GM21717 (cell line): ENCODE data around the gene PRRC2B.
"Not testable (repeated sequence)": the region's sequence is repeated elsewhere in the genome, so short reads cannot be mapped to it uniquely, and the experiment has no call there.

ENCODE experiments used
- ATAC-seq: cut with Tn5 transposase; IDR thresholded peaks from one replicate; pipeline ENCODE4 v1.9.1; 2021; ENCODE audit warnings: mild to moderate bottlenecking, moderate library complexity; ENCODE audit not compliant: unreplicated experiment

Gene PRRC2B

GRCh38 chr9:131467214-131467935 lies 73.5 kb downstream of the PRRC2B start:
- no peak for ATAC-seq

DNA sequence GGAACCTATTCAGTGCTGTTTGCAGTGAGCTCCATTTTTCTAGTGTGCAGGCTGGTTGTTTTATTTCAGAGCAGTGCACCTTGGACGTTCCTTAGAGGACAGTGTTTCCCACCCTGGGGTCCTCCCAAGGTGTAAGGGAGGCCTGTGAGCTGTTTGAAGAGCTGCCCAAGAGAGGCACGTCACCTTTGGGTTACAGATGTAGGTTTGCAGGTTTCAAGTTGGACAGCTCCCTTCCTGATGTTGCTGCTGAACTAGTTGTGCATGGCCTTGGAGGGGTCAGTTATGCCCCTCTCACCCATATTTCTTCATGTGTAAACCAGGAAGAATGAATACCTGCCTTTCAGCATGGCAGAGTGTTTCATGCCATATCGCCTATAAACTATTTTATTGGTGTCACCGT lies 74.1 kb downstream of the PRRC2B start:
- ATAC-seq: no peak

DNA sequence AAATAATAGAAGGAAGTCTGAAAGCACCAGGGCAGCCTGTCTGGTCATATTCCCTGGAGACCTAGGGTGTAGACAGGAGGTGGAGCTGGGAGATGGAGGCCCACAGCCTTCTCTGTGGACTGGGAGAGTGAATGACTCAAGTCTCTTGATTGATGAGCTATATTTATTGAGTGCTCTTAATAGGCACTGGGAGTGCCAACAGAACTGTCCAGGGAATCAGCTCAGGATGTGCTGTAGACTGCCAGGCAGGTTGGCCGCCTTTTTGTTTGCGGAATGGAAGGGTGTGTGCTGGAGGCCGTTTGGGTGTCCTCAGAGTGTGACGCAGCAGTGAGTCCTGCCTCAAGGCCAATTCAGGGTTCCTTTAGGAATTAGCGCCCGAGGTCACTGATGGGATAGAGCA lies 75.5 kb downstream of the PRRC2B start:
- no peak for ATAC-seq

DNA sequence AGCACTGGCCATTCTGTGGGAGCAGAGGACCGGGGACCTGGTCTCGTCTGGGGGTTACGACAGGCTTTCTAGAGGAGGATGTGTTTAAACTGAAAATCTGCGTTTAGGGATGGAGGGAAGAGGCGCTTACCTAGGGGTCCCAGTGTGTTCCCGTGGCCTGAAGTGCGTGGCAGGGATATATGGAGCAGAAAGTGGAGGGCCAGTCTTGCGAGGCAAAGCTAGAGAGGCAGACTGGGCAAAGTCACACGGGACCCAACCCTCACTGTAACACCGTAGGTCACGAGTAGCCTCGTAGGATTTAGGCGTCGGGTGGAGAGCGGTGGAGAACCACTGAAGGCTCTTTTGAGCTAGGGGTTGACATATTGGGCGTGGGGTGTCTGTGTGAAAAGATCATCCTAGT lies 76.1 kb downstream of the PRRC2B start:
- ATAC-seq: no peak

GRCh38 chr9:131470581-131470991 lies 76.7 kb downstream of the PRRC2B start:
- ATAC-seq: no peak

- not testable (repeated sequence) for ATAC-seq
These were observed 78.2 kb downstream of the PRRC2B start for GRCh38 chr9:131472085-131472484.

DNA sequence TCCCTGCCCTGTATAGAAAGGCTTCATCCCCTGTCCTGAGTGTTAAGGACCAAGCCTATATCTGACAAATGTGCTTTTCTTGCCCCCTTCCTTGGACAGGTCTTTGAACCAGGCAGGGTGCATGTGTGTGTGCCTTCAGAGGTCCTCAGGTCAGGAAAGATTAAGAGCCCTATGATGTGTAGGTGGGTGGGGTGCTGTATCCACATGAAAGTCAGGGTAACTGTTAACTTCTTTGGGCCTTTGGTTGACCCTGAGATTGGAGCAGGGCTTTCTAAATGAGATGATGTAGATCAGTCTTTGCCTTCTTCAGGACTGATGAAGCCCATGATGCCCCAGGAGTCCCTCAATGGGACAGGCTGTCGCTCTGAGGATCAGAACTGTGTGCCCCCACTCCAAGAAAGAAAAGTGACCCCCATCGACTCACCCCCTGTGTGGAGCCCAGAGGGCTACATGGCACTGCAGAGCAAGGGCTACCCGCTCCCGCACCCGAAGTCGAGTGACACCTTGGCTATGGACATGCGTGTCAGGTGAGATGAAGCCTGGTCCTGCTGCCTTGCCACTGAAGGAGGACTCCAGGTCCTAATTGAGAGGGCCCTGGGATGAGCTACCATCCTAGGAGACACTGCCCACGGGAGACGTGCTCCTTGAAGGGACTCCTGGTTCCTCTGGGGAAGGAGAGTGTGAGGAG lies 79.5 kb downstream of the PRRC2B start:
- no peak for ATAC-seq

- no peak for ATAC-seq
These were observed 80.0 kb downstream of the PRRC2B start for GRCh38 chr9:131473891-131474290.

- no peak for ATAC-seq
These were observed 80.8 kb downstream of the PRRC2B start for GRCh38 chr9:131474711-131475110.

DNA sequence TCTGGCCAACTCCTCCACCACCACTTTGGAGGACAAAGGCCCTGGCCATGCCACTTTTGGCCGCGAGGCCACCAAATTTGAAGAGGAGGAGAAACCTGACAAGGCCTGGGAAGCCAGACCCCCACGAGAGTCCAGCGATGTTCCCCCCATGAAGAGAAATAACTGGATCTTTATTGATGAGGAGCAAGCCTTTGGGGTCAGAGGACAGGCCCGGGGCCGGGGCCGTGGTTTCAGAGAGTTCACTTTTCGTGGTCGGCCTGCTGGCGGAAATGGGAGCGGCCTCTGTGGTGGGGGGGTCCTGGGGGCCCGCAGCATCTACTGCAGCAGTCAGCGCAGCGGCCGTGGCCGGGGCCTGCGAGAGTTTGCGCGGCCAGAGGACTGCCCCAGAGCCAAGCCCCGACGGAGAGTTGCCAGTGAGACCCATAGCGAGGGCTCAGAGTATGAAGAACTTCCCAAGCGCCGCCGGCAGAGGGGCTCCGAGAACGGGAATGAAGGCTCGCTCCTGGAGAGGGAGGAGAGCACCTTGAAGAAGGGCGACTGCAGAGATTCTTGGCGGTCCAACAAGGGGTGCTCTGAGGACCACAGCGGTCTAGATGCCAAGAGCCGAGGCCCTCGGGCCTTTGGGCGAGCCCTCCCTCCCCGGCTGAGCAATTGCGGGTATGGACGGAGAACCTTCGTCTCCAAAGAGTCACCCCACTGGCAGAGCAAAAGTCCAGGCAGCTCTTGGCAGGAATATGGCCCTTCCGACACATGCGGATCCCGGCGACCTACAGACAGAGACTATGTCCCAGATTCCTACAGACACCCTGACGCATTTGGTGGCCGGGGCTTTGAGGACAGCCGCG lies 81.4 kb downstream of the PRRC2B start:
- ATAC-seq: no peak

GRCh38 chr9:131475956-131476776 lies 82.3 kb downstream of the PRRC2B start:
- no peak for ATAC-seq

GRCh38 chr9:131476777-131477345 lies 83.0 kb downstream of the PRRC2B start:
- ATAC-seq: no peak

GRCh38 chr9:131477367-131477766 lies 83.5 kb downstream of the PRRC2B start:
- no peak for ATAC-seq

DNA sequence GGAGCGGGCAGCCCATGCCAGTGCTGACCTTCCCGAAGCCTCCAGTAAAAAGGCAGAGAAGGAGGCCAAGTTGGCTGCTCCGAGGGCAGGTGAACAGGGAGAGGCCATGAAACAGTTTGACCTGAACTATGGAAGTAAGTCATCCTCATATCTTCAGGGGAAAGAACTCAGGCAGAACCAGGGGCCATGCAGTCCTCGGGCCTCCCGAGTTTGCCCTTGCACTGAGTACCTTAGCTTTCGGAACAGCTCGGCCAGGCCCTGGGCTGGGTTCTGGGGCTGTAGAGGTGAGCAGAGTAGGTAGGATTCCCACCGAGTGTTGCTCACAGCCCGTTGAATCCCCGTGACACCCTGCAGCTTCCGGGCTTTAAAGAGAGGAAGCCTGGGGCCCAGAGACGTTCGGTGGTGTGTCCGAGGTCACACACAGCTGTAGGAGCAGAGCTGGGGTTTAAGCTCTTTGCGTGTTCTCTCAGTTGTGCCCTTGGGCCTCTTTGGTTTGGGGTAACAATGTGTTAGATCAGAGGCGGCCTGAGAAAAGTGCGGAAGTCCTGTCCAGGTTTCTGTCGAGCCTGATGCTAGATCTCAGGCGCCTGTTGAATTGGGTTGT lies 84.0 kb downstream of the PRRC2B start:
- no peak for ATAC-seq

DNA sequence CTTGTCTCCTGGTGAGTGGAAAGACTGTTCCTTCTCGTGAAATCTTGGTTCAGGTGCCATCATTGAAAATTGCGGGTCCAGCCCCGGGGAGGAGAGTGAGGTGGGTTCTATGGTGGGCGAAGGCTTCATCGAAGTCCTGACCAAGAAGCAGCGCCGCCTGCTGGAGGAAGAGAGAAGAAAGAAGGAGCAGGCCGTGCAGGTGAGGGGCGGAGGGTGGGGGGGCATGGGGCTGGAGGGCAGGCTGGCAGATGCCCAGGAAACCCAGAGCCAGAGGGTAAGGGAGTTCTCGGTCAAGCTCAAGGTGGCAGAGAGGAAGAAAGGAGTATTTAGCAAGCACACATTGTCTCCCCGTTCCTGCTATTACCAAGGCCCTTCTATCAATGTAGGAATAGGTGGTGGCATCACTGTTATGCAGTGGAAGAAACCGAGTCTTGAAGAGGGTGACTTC lies 84.6 kb downstream of the PRRC2B start:
- no peak for ATAC-seq

GRCh38 chr9:131478911-131479310 lies 85.0 kb downstream of the PRRC2B start:
- ATAC-seq: no peak

DNA sequence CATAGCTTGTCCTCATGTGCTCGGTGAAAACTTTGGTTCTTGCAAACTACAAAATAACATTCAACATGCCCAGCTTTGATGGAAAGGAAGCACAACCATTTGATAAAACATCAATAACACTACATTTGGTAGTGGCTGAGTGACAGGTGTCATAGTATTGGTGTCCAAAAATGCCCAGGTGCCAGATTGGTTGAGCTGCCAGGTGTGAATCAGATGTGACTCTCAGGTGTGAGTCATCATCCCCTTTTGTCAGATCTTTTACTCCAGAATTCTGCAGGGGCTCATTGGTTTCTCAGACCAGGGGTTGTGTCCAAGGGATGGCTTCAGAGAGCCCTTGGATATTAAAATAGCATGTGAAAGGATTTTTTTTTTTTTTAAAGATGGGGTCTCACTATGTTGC lies 86.4 kb downstream of the PRRC2B start:
- ATAC-seq: no peak

DNA sequence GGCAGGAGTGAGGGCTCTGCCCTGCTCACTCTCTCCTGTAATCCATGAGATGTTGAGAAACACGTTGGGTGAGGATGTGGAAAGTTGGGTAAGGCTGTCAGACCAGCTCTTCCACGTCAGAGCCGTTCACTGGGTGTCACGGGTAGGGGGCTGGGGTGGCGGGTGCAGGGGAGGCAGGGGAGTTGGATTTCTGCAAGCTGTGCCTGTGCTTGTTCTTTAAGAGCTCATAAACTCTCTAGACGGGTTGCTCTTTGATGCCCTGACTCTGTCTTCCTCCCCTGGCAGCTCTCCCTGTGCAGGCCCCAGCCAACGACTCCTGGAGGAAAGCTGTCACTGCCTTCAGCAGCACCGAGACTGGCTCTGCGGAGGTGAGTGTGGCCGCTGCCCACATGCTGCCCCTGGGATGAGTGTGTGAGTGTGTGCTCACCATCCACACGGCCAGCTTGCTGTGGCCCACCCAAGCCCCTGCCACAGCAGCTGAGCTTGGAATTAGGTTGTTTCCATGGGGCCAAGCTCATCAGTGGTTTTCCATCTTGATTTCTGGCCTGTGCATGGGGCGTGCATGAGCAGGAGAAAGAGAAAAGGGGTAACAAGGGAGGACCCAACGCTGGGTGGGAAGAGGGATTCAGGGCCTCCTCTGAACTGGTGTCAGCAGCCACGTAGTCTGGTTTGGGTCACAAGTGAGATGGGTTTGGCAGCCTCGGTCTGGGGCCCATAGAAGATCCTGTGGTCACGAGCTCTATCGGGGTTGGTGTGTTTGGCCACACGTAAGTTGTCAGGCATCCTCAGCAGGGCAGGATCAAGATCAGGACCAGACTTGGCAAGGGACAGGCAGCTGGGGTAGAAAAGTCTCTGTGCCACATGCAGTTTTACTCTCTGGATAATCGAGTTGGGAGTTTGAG lies 87.8 kb downstream of the PRRC2B start:
- ATAC-seq: no peak
